ENCODE data around the gene IFNA7. TPM values are rescaled to one million over a fixed set of nuclear protein-coding genes. Genes with fewer than 3 reads are reported as not detected.
"Not testable (repeated sequence)": the region's sequence is repeated elsewhere in the genome, so short reads cannot be mapped to it uniquely, and the experiment has no call there.

The IFNA7 gene
- not detected for total RNA-seq

- CTCF ChIA-PET; POLR2A ChIA-PET; H3K4me1 Mint-ChIP-seq; H3K27ac Mint-ChIP-seq; H3K36me3 Mint-ChIP-seq (ENCODE audit: low read depth); DNase-seq; H3K4me3 Mint-ChIP-seq; H3K9me3 Mint-ChIP-seq: not testable (repeated sequence)
- peaks cover 49% of the 10 kb centered on the region for H3K27me3 Mint-ChIP-seq
Observed at GRCh38 chr9:21202105-21202504, at the start of gene IFNA7. Gene IFNA7, minus strand, starts transcription at chr9:21202205. Its CDS starts 40 bp downstream, at chr9:21202165.

DNA sequence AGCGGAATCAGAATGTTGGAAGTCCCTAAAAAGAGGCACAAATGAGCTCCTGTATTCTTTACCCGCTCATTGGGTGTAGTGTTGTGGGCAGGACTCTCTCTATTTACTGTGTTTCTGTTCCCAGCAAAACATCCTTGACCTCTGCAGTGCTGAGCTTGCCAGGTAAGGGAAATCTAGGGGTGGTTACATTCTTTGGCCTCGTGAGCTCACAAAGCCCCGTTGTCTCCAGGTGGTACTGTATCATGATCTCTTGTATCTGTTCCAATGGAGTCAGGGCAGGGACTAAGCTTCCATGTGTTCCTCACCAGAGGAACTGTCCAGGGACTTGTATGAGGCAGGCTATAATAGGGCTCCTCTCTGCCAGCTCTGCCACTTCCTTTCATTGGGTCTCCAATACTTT is 49.6 kb upstream of the IFNA7 start:
- DNase-seq: no peak
- ChIA-PET CTCF (interaction anchor here (0.9 to 1.7 kb wide), 5 partner anchors 9 to 393 kb away, joined by 3 to 6 read pairs (median 5); no protein-coding TSS in a partner anchor), POLR2A (no interaction called here)
- H3K4me1 Mint-ChIP-seq: peaks cover 4% of the 10 kb centered on the region
- no peak overlapping the region for H3K4me3 Mint-ChIP-seq
- no peak overlapping the region for H3K27ac Mint-ChIP-seq
- H3K9me3 Mint-ChIP-seq: no peaks in the 10 kb centered on the region
- no peaks in the 10 kb centered on the region for H3K36me3 Mint-ChIP-seq (ENCODE audit: low read depth)
- H3K27me3 Mint-ChIP-seq: peaks cover 44% of the 10 kb centered on the region

GRCh38 chr9:21251190-21251589 is 49.2 kb upstream of the IFNA7 start:
- peaks cover 41% of the 10 kb centered on the region for H3K27me3 Mint-ChIP-seq
- no peaks in the 10 kb centered on the region for H3K9me3 Mint-ChIP-seq
- ChIA-PET CTCF (interaction anchor here (1.0 to 1.7 kb wide), 4 partner anchors 15 to 183 kb away, joined by 3 to 5 read pairs (median 4); no protein-coding TSS in a partner anchor), POLR2A (no interaction called here)
- H3K4me1 Mint-ChIP-seq: peaks cover 4% of the 10 kb centered on the region
- no peak for DNase-seq
- H3K4me3 Mint-ChIP-seq: no peak overlapping the region
- no peaks in the 10 kb centered on the region for H3K36me3 Mint-ChIP-seq (ENCODE audit: low read depth)
- no peak overlapping the region for H3K27ac Mint-ChIP-seq

DNA sequence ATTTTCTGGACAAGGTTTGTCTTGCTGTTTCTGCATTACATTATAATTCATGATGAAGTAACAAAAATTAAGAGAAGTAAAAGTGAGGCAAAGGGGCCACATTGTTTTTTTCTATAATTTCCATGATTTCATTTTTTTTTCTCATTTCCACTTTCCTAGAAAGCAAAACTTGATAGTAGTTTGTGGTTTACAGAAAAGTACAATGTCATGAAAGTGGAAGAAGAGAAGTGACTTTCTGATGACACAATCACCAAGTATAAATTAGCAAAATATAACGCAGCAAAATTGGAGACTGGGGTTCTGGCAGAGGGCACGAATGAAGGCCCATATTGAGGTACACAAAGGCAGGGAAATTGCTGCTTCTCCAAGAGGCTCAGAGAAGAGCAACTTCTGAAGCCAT is 42.8 kb upstream of the IFNA7 start:
- no peaks in the 10 kb centered on the region for H3K9me3 Mint-ChIP-seq
- H3K4me3 Mint-ChIP-seq: no peak overlapping the region
- peaks cover 3% of the 10 kb centered on the region for H3K4me1 Mint-ChIP-seq
- no peak overlapping the region for H3K27ac Mint-ChIP-seq
- CTCF ChIA-PET: no interaction called here
- POLR2A ChIA-PET: no interaction called here
- no peak for DNase-seq
- peaks cover 28% of the 10 kb centered on the region for H3K27me3 Mint-ChIP-seq
- no peaks in the 10 kb centered on the region for H3K36me3 Mint-ChIP-seq (ENCODE audit: low read depth)

- Mint-ChIP-seq H3K36me3 (ENCODE audit: low read depth) (no peaks in the 10 kb centered on the region), H3K9me3 (no peaks in the 10 kb centered on the region), H3K4me3 (no peak within 1 kb of the TSS), H3K27ac (no peak within 1 kb of the TSS), H3K4me1 (peaks cover 9% of the 10 kb centered on the region), H3K27me3 (peaks cover 49% of the 10 kb centered on the region)
- DNase-seq: no peak
- CTCF ChIA-PET: interaction anchor here (1.3 kb wide), 1 partner anchor 9 kb away, joined by 3 read pairs; no protein-coding TSS in a partner anchor
- POLR2A ChIA-PET: no interaction called here
Observed at GRCh38 chr9:21239911-21240310, 37.9 kb upstream of the IFNA7 start, which contains the start of gene IFNA14. Gene IFNA14, minus strand, starts transcription at chr9:21240005. Its CDS starts 70 bp downstream, at chr9:21239935.

GRCh38 chr9:21236360-21236714 is 34.3 kb upstream of the IFNA7 start:
- H3K4me1 Mint-ChIP-seq; H3K9me3 Mint-ChIP-seq; H3K4me3 Mint-ChIP-seq; DNase-seq; POLR2A ChIA-PET; H3K36me3 Mint-ChIP-seq (ENCODE audit: low read depth); H3K27ac Mint-ChIP-seq: not testable (repeated sequence)
- H3K27me3 Mint-ChIP-seq: peaks cover 29% of the 10 kb centered on the region
- CTCF ChIA-PET: interaction anchor here (0.7 to 2.0 kb wide), 10 partner anchors 13 to 220 kb away, joined by 3 to 9 read pairs (median 4); no protein-coding TSS in a partner anchor

DNA sequence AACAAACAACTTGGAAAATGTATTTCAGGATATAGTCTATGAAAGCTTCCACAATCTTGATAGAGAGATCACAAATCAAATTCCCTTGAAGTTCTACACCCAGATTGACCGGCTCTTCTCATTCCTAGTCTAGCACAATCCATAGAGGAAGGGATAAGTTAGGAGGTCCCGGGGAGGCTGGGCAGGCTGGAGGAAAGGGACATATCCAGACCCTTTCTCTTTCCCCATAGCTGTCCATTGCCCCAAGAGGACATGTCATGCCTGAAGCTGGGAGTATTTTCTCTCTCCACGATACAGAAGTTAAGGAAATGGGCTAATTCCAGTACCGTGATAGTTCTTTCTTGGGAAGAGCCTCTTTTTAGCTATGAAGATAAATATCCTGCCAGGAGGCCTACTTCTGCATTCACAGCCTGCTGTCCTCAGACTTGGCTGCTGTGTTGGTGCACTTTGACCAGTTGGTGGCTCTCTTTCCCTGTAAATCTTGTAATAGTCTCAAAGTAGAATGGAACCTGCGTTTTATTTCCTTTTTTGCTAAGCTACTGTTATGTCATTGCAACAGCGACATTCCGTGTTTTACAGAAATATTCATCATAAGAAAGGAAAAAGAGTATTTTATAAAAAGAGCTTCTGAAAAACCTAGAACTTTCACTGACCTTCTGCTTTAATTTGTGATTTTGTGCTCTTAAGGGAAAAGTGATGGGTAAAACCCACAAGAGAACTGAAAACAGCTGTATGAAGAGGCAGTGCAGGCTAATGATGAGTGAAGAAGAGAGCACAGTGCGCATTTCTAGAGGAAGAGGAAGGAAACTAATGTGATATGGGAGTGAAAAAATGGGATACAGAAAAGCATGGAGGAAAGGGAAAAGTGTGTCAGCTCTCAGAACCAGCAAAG is 33.7 kb upstream of the IFNA7 start:
- H3K4me1 Mint-ChIP-seq; DNase-seq; POLR2A ChIA-PET; H3K36me3 Mint-ChIP-seq (ENCODE audit: low read depth); H3K4me3 Mint-ChIP-seq; H3K27ac Mint-ChIP-seq; H3K9me3 Mint-ChIP-seq: not testable (repeated sequence)
- peaks cover 26% of the 10 kb centered on the region for H3K27me3 Mint-ChIP-seq
- CTCF ChIA-PET: interaction anchor here (0.6 to 2.0 kb wide), 13 partner anchors 14 to 553 kb away, joined by 3 to 9 read pairs (median 4); no protein-coding TSS in a partner anchor

- no peak for DNase-seq
- peaks cover 5% of the 10 kb centered on the region for H3K4me1 Mint-ChIP-seq
- H3K27ac Mint-ChIP-seq: no peak overlapping the region
- ChIA-PET CTCF (interaction anchor here (1.7 to 2.0 kb wide), 3 partner anchors 19 to 162 kb away, joined by 3 to 9 read pairs (median 3); no protein-coding TSS in a partner anchor), POLR2A (no interaction called here)
- no peaks in the 10 kb centered on the region for H3K9me3 Mint-ChIP-seq
- peaks cover 22% of the 10 kb centered on the region for H3K27me3 Mint-ChIP-seq
- H3K4me3 Mint-ChIP-seq: no peak overlapping the region
- no peaks in the 10 kb centered on the region for H3K36me3 Mint-ChIP-seq (ENCODE audit: low read depth)
Observed at GRCh38 chr9:21234153-21234687, 32.2 kb upstream of the IFNA7 start.

DNA sequence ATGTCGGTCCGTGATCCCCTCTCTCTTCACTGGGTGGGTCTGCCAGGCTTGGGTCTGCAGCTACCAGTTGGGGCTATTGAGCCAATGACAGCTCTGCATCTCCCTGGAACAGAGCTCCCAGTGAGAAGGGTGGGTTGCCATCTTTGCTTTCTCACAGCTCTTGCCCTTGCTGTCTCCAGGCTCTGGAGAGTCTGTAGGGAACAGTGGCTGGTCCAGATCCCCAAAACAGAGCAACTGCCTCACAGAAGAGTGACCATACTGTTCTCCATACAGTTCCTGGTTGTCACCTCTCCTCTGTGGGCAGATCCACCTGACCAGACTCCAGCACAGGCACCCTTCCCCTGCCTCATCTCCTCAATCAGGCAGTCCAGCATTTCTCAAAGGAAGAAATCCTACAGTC is 31.3 kb upstream of the IFNA7 start:
- Mint-ChIP-seq H3K36me3 (ENCODE audit: low read depth) (no peaks in the 10 kb centered on the region), H3K27ac (no peak overlapping the region), H3K4me1 (peaks cover 5% of the 10 kb centered on the region), H3K9me3 (no peaks in the 10 kb centered on the region), H3K27me3 (peaks cover 17% of the 10 kb centered on the region), H3K4me3 (no peak overlapping the region)
- no peak for DNase-seq
- CTCF ChIA-PET: no interaction called here
- POLR2A ChIA-PET: no interaction called here

- ChIA-PET POLR2A (no interaction called here), CTCF (no interaction called here)
- Mint-ChIP-seq H3K9me3 (no peaks in the 10 kb centered on the region), H3K4me1 (no peaks in the 10 kb centered on the region), H3K27ac (no peak within 1 kb of the TSS), H3K27me3 (peaks cover 5% of the 10 kb centered on the region), H3K36me3 (ENCODE audit: low read depth) (no peaks in the 10 kb centered on the region), H3K4me3 (no peak within 1 kb of the TSS)
- DNase-seq: no peak
Observed at GRCh38 chr9:21228122-21228521, 26.1 kb upstream of the IFNA7 start, which contains the start of gene IFNA17. Gene IFNA17, minus strand, starts transcription at chr9:21228222. Its CDS starts 49 bp downstream, at chr9:21228173.

DNA sequence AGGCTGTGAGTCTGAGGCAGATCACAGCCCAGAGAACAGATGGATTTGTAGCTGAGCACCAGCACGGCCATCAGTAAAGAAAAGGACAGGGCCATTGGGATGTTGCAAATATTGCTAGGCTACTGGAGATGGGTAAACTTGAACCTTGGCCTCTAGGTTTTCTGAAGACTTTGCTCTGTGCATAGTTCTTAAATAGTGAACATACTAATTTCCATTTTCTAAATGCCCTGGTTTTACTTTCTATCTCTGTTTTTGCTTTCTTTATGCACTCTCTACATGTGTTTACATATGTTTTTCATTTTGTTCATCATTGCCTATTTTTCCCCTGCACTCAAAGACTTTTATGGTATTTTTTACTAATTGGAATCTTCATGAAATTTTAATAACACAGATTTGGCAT is 15.2 kb upstream of the IFNA7 start, which contains the start of gene IFNA16:
IFNA16 (minus strand) TSS at position 101 of the 400 bp plus-strand sequence; CDS start at position 95, 6 bp downstream.
- CTCF ChIA-PET: not testable (repeated sequence)
- peaks cover 40% of the 10 kb centered on the region for H3K27me3 Mint-ChIP-seq

GRCh38 chr9:21213411-21214326 is 11.7 kb upstream of the IFNA7 start:
- CTCF ChIA-PET: interaction anchor here (0.7 to 2.2 kb wide), 7 partner anchors 10 to 182 kb away, joined by 3 to 10 read pairs (median 4); no protein-coding TSS in a partner anchor
- H3K36me3 Mint-ChIP-seq (ENCODE audit: low read depth); H3K4me1 Mint-ChIP-seq; H3K9me3 Mint-ChIP-seq; H3K27ac Mint-ChIP-seq; DNase-seq; POLR2A ChIA-PET: not testable (repeated sequence)
- peak overlapping the region; percentile 17 for H3K4me3 Mint-ChIP-seq
- H3K27me3 Mint-ChIP-seq: peaks cover 21% of the 10 kb centered on the region

More for the DNA sequence above, 15.2 kb upstream of the IFNA7 start, which contains the start of gene IFNA16:
- H3K4me1 Mint-ChIP-seq; H3K27ac Mint-ChIP-seq; H3K4me3 Mint-ChIP-seq; H3K9me3 Mint-ChIP-seq; POLR2A ChIA-PET; DNase-seq; H3K36me3 Mint-ChIP-seq (ENCODE audit: low read depth): not testable (repeated sequence)

All from activated CD4-positive, alpha-beta memory T cell treated with anti-CD3 and anti-CD28 coated beads, Interleukin-2, amount 10 ng/mL, durations not matched to agents 7 days and 5 days (primary cell).